ENCODE results near the gene RENBP.

DNA sequence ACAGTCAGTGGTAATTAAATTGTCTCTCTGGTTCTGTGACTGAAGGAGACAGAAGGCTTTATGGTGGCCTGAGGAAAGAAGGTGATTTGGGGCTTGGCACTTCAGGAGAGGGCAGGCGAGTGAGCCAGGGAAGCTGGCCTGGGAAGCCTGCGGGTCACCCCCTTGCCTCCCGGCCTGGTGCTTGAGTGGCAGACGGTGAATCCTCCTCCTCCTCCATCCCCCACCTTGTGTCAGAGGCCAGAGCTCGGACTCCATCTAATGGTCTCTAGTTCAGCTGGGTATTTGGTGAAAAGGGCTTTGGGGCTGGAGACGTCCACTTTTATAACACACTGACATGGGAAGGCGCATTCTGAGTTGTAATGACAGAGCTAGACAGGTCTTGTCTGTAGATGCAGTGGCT lies 36.8 kb upstream of the RENBP start:
- TF ChIP-seq, protein P1, sequence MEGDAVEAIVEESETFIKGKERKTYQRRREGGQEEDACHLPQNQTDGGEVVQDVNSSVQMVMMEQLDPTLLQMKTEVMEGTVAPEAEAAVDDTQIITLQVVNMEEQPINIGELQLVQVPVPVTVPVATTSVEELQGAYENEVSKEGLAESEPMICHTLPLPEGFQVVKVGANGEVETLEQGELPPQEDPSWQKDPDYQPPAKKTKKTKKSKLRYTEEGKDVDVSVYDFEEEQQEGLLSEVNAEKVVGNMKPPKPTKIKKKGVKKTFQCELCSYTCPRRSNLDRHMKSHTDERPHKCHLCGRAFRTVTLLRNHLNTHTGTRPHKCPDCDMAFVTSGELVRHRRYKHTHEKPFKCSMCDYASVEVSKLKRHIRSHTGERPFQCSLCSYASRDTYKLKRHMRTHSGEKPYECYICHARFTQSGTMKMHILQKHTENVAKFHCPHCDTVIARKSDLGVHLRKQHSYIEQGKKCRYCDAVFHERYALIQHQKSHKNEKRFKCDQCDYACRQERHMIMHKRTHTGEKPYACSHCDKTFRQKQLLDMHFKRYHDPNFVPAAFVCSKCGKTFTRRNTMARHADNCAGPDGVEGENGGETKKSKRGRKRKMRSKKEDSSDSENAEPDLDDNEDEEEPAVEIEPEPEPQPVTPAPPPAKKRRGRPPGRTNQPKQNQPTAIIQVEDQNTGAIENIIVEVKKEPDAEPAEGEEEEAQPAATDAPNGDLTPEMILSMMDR (IDR thresholded peaks at IDR 0.05): no peak
- no peak for TF ChIP-seq POLR2A (IDR thresholded peaks at IDR 0.05)
